CD4-positive, alpha-beta T cell (primary cell): ENCODE measurements around the gene C5orf63. TPM values are rescaled to one million over a fixed set of nuclear protein-coding genes. Genes with fewer than 3 reads are reported as not detected.

Experiments
- ATAC-seq: fragments of 200-7000 bp; cut with Tn5 transposase; one replicate; pipeline ENCODE4 v1.10.0; 2022; ENCODE audit warnings: mild to moderate bottlenecking; ENCODE audit not compliant: poor library complexity
- CTCF ChIA-PET: fragments of 350-600 bp; sonication (Branson Sonifier 250); formaldehyde crosslinking; loops from one replicate; lab custom pipeline; 2021; ENCODE audit warnings: antibody characterized with exemption, inconsistent platforms; lab: Charles Lee
- POLR2A ChIA-PET: fragments of 350-600 bp; sonication (Branson Sonifier 250); formaldehyde crosslinking; loops from one replicate; lab custom pipeline; 2021; ENCODE audit warnings: antibody characterized with exemption, inconsistent platforms; lab: Charles Lee
- DNase-seq, 14 experiments: peaks; one replicate each; pipeline ENCODE4 v3.0.0-alpha.2; 2013 to 2020; ENCODE audit warnings: mixed read lengths in 2 of 14
- H3K27ac ChIP-seq, 2 donors: one replicate each; pipeline versions ENCODE4 v1.5.1 to v1.7.0; 2013; ENCODE audit warnings: low read length in 2 of 2, low read depth in 1 of 2, mild to moderate bottlenecking in 1 of 2
- H3K27me3 ChIP-seq, 2 experiments: 1 replicate in 1 of 2; 2 replicates in 1 of 2; pipeline versions ENCODE4 v1.6.1 to v1.7.0; 2013; ENCODE audit warnings: low read length in 2 of 2, control low read depth in 1 of 2, mild to moderate bottlenecking in 1 of 2, moderate library complexity in 1 of 2; ENCODE audit not compliant: insufficient read depth in 2 of 2, control insufficient read depth in 1 of 2
- H3K36me3 ChIP-seq: one replicate; pipeline ENCODE4 v1.6.1; 2013; ENCODE audit warnings: low read length, control low read depth; ENCODE audit not compliant: insufficient read depth
- H3K4me1 ChIP-seq: one replicate; pipeline ENCODE4 v1.6.1; 2013; ENCODE audit warnings: low read length, control low read depth; ENCODE audit not compliant: insufficient read depth
- H3K4me3 ChIP-seq: one replicate; pipeline ENCODE4 v1.5.1; 2013; ENCODE audit warnings: mild to moderate bottlenecking, low read length, moderate library complexity
- H3K9me3 ChIP-seq, 2 experiments: 1 replicate in 1 of 2; 2 replicates in 1 of 2; pipeline versions ENCODE4 v1.6.1 to v1.7.0; 2013; ENCODE audit warnings: low read length in 2 of 2, mild to moderate bottlenecking in 2 of 2, control low read depth in 1 of 2, moderate library complexity in 1 of 2; ENCODE audit not compliant: control insufficient read depth in 1 of 2, insufficient read depth in 1 of 2
- H3K27ac Mint-ChIP-seq: one replicate; pipeline ENCODE4 v1.8.0; 2020; ENCODE audit warnings: mixed read lengths
- H3K27me3 Mint-ChIP-seq: one replicate; pipeline ENCODE4 v1.8.0; 2021; ENCODE audit warnings: mixed read lengths
- H3K36me3 Mint-ChIP-seq: one replicate; pipeline ENCODE4 v1.8.0; 2021; ENCODE audit warnings: low read depth, mixed read lengths
- H3K4me1 Mint-ChIP-seq: one replicate; pipeline ENCODE4 v1.8.0; 2021; ENCODE audit warnings: low read depth, mixed read lengths
- H3K4me3 Mint-ChIP-seq: one replicate; pipeline ENCODE4 v1.8.0; 2020; ENCODE audit warnings: mild to moderate bottlenecking, mixed read lengths
- H3K9me3 Mint-ChIP-seq: one replicate; pipeline ENCODE4 v1.8.0; 2020; ENCODE audit warnings: mixed read lengths
- intact Hi-C, 2 experiments: fragments of 100-400 bp; cut with DNase I in 1 of 2; cut with micrococcal nuclease in 1 of 2; formaldehyde crosslinking; loops; one replicate each; pipeline versions ENCODE4 v1.15.1 to v1.9.0; 2023 to 2025; cut with DNase I, micrococcal nuclease
- total RNA-seq, 174 experiments: library from RNA in 2 of 174; stranded (reverse) in 2 of 174; gene quantifications; one replicate each; pipeline ENCODE4 v1.2.3 and lab custom pipeline; 2021 to 2026
- TF ChIP-seq, protein P1 (sequence below): fragments of 200-600 bp; IDR thresholded peaks from one replicate; pipeline ENCODE4 v1.8.0; 2022; ENCODE audit warnings: antibody characterized with exemption, mild to moderate bottlenecking

Gene C5orf63
- total RNA-seq, 2 experiments from 2014 or later = 5.1 to 5.7 TPM

DNA sequence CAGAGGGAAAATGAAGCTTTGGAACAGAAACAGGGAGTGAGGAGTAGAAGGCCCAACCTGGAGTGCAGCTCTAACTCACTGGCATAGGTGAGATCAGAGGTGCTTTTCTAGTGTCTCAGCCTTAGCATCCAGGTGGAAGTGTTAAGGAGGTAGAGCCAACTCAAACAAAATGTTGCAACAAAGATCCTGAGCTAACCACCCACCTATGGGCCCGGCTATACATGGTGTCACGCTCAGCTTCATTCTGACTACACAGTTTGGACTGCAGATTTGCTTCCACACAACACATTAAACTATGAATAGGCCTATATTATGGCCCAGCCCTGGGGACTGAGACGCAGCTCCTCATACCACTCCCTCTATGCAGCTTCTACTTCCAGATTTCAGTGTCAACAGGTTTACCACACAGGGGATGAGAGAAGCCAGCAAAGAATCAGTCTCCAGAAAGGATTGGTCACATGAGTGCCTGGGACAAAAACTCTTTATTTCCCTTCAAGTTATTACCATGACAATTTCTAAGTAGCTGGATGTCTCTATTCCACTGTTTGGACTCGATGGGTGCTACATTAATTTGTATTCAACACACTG lies 9.0 kb downstream of the C5orf63 start:
- Histone ChIP-seq H3K4me3 (no peak overlapping the region), H3K27me3 (no peaks in the 10 kb centered on the region), H3K36me3 (peaks cover 5% of the 10 kb centered on the region), H3K27ac (no peak overlapping the region), H3K4me1 (no peaks in the 10 kb centered on the region), H3K9me3 (no peaks in the 10 kb centered on the region)
- Mint-ChIP-seq H3K4me1 (peaks cover 14% of the 10 kb centered on the region), H3K4me3 (no peak overlapping the region), H3K9me3 (no peaks in the 10 kb centered on the region), H3K27ac (no peak overlapping the region), H3K27me3 (no peaks in the 10 kb centered on the region), H3K36me3 (peaks cover 26% of the 10 kb centered on the region)
- ChIA-PET POLR2A (interaction anchor here (1.2 to 1.6 kb wide), 2 partner anchors 8 to 219 kb away, joined by 3 to 5 read pairs; no protein-coding TSS in a partner anchor), CTCF (no interaction called here)
- intact Hi-C loops = no loop called here
- no peak for DNase-seq
- no peak for ATAC-seq
- TF ChIP-seq, protein P1, sequence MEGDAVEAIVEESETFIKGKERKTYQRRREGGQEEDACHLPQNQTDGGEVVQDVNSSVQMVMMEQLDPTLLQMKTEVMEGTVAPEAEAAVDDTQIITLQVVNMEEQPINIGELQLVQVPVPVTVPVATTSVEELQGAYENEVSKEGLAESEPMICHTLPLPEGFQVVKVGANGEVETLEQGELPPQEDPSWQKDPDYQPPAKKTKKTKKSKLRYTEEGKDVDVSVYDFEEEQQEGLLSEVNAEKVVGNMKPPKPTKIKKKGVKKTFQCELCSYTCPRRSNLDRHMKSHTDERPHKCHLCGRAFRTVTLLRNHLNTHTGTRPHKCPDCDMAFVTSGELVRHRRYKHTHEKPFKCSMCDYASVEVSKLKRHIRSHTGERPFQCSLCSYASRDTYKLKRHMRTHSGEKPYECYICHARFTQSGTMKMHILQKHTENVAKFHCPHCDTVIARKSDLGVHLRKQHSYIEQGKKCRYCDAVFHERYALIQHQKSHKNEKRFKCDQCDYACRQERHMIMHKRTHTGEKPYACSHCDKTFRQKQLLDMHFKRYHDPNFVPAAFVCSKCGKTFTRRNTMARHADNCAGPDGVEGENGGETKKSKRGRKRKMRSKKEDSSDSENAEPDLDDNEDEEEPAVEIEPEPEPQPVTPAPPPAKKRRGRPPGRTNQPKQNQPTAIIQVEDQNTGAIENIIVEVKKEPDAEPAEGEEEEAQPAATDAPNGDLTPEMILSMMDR = no peak

DNA sequence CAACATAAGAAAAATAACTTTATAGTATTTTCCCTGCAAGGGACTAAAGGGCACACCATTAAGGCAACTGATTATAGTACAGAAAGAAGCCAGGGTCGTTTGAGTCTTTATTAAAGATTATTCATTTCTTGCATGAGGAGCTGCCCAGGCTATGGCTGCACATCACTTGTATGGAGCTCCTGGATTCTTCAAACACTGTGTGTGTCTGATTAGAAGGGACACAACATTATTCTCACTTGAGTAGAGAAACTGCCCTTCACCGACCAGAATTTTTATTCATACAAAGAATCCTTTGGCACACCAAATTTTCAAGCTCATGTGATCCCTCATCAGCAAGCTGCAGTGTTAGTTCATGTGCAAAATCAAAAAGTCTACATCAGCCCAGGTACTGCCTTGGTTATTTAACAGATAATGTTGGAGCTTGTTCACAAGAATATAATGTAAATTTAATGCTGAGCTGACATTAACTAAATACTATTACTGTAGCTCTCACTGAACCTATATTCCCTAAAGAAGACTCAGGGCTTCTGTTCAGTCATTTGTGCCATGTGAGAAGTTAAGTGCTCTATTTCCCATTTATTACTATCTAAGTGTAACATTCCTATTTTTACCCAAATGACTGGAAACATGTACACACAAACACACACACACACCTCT lies 9.9 kb downstream of the C5orf63 start:
- no peaks in the 10 kb centered on the region for H3K9me3 ChIP-seq
- CTCF ChIA-PET = no interaction called here
- POLR2A ChIA-PET = interaction anchor here (1.2 to 1.6 kb wide), 2 partner anchors 9 to 218 kb away, joined by 3 to 5 read pairs; no protein-coding TSS in a partner anchor

DNA sequence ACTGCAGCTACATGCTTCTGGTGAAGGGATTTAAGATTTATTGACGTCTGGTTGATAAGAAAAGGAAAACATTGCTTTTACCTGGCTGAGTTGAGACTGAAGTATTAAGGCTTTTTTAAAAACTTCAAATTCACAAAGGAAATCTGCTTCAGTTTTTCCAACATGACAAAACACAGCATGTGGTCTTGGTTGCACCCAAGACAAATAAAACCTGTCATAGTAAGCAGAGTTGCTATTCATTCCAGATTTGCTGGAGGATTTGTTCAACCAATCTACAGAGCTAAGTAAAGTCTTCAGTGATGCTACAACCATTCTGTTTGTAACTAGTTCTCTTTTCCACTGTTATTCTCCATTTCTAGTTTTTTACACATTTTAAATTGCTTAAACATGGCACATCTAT lies 11.3 kb downstream of the C5orf63 start:
- ChIA-PET POLR2A (no interaction called here), CTCF (no interaction called here)
- Mint-ChIP-seq H3K4me3 (no peak overlapping the region), H3K4me1 (peaks cover 4% of the 10 kb centered on the region), H3K9me3 (no peaks in the 10 kb centered on the region), H3K27ac (no peak overlapping the region), H3K36me3 (peaks cover 34% of the 10 kb centered on the region), H3K27me3 (no peaks in the 10 kb centered on the region)
- Histone ChIP-seq H3K4me1 (no peaks in the 10 kb centered on the region), H3K9me3 (no peaks in the 10 kb centered on the region), H3K27me3 (no peaks in the 10 kb centered on the region), H3K4me3 (no peak overlapping the region), H3K36me3 (peaks cover 5% of the 10 kb centered on the region), H3K27ac (no peak overlapping the region)
- intact Hi-C loops = no loop called here
- ATAC-seq (no peak), DNase-seq (no peak)
- TF ChIP-seq, protein P1 = no peak

More for the DNA sequence above, 9.9 kb downstream of the C5orf63 start:
- intact Hi-C loops = no loop called here
- TF ChIP-seq, protein P1 = no peak
- no peaks in the 10 kb centered on the region for H3K9me3 Mint-ChIP-seq
- Histone ChIP-seq H3K27me3 (no peaks in the 10 kb centered on the region), H3K36me3 (peaks cover 5% of the 10 kb centered on the region), H3K27ac (no peak overlapping the region), H3K4me1 (no peaks in the 10 kb centered on the region), H3K4me3 (no peak overlapping the region)
- ATAC-seq (no peak), DNase-seq (no peak)
- H3K4me3 Mint-ChIP-seq = no peak overlapping the region
- H3K36me3 Mint-ChIP-seq = peaks cover 24% of the 10 kb centered on the region
- H3K27ac Mint-ChIP-seq = no peak overlapping the region
- peaks cover 5% of the 10 kb centered on the region for H3K4me1 Mint-ChIP-seq
- no peaks in the 10 kb centered on the region for H3K27me3 Mint-ChIP-seq
